Measurements from ENCODE around the gene FOXK1. TPM values are rescaled to one million over a fixed set of nuclear protein-coding genes. Genes with fewer than 3 reads are reported as not detected.

Gene FOXK1
- total and polyA plus RNA-seq, 9 of the 15 experiments (the other 6 are each of a cell fraction or from before 2014, with no cell fraction given): 0.32 to 45.5 (median 8.1) TPM

DNA sequence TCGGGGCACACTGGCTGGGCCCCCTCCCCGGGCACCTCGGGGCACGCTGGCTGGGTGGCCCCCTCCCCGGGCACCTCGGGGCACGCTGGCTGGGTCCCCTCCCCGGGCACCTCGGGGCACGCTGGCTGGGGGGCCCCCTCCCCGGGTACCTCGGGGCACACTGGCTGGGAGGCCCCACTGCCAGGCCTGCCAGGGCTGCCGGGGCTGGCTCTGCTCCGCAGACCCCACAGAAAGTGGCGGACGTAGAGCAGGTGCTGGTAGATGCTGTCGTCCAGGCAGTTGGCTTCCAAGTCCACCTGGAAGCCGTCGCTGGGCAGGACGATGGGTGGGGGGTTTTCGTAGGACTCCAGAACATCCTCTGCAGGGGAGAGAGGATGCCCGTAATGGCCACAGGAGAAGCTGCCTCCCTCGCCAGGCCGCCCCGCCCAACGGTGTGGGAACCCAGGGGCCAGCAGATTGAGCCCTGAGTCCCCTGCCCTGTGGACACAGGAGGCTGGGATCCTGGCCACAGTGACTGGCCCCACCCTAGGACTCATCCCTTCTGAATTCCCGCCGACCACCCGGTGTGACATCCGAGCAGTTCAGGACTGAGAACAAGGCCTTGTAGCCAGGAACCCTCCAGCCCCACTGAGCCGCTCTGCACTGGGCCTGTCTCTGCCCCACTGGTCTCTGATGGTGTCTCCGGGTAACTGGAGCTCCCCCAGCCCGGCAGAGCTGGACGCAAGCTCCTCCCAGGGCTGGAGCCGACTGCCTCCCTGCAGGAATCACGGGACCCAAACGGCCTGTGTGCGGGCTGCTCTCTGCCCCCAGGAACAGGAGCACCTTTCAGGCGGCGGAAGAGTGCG, 121.5 kb downstream of the FOXK1 start:
- ChIA-PET POLR2A (interaction anchor here (0.6 to 0.7 kb wide), 2 partner anchors 9 to 165 kb away, joined by 3 read pairs; no protein-coding TSS in a partner anchor), CTCF (ENCODE audit: low intra/inter-chr PET ratio) (no interaction called here)
- H3K4me2 ChIP-seq (ENCODE audit: insufficient read depth, low read length): no peak overlapping the region
- H3K4me3 ChIP-seq: no peak overlapping the region
- H3K9me3 ChIP-seq (replicated peaks; ENCODE audit: control insufficient read depth, insufficient read depth, low read depth, low read length): no peaks in the 10 kb centered on the region
- no peak overlapping the region for H3K27ac ChIP-seq (ENCODE audit: extremely low read depth, low read depth, low read length)
- 43% methylated on average over 29 of the region's 41 CpGs for WGBS (ENCODE audit: insufficient coverage, low coverage, missing lambda C conversion rate)
- no peaks in the 10 kb centered on the region for H3K36me3 ChIP-seq (ENCODE audit: control insufficient read depth, insufficient read depth, low read length)
- peaks cover 0 to 47% of the 10 kb centered on the region in 2 experiments; a peak in 2 of 5 replicates for H3K4me1 ChIP-seq (replicated peaks in 1 of 2; ENCODE audit: control insufficient read depth in 2 of 2, insufficient read depth in 2 of 2, low read length in 2 of 2)
- peak; percentile 24; the same call in 2 of the 3 replicates for ATAC-seq
- DNase-seq (ENCODE audit: extremely low read depth in 1 of 4, low spot score in 3 of 4): no peak
- BruUV-seq (replicated peaks): no TSS peak
- TF ChIP-seq POLR2H (tag; IDR thresholded peaks at IDR 0.05; ENCODE audit: low read depth): no peak
- TF ChIP-seq ZNF431 (CRISPR knock-in tag; IDR thresholded peaks at IDR 0.05): no peak
- TF ChIP-seq HCFC1 (IDR thresholded peaks at IDR 0.05; ENCODE audit: low read depth, low read length): no peak
- TF ChIP-seq, protein P1, sequence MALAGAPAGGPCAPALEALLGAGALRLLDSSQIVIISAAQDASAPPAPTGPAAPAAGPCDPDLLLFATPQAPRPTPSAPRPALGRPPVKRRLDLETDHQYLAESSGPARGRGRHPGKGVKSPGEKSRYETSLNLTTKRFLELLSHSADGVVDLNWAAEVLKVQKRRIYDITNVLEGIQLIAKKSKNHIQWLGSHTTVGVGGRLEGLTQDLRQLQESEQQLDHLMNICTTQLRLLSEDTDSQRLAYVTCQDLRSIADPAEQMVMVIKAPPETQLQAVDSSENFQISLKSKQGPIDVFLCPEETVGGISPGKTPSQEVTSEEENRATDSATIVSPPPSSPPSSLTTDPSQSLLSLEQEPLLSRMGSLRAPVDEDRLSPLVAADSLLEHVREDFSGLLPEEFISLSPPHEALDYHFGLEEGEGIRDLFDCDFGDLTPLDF (CRISPR knock-in tag; IDR thresholded peaks at IDR 0.05): no peak
- no peak for TF ChIP-seq ZNF384 (IDR thresholded peaks at IDR 0.05; ENCODE audit: low read depth, low read length)
- no peak for TF ChIP-seq SUPT5H (IDR thresholded peaks at IDR 0.05)
- TF ChIP-seq, protein P2, sequence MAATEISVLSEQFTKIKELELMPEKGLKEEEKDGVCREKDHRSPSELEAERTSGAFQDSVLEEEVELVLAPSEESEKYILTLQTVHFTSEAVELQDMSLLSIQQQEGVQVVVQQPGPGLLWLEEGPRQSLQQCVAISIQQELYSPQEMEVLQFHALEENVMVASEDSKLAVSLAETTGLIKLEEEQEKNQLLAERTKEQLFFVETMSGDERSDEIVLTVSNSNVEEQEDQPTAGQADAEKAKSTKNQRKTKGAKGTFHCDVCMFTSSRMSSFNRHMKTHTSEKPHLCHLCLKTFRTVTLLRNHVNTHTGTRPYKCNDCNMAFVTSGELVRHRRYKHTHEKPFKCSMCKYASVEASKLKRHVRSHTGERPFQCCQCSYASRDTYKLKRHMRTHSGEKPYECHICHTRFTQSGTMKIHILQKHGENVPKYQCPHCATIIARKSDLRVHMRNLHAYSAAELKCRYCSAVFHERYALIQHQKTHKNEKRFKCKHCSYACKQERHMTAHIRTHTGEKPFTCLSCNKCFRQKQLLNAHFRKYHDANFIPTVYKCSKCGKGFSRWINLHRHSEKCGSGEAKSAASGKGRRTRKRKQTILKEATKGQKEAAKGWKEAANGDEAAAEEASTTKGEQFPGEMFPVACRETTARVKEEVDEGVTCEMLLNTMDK (IDR thresholded peaks at IDR 0.05; ENCODE audit: borderline replicate concordance, insufficient read depth, low read depth, low read length, poor library complexity, severe bottlenecking): no peak
- no peak for TF ChIP-seq RHOXF2B (CRISPR knock-in tag; conservative IDR thresholded peaks at IDR 0.05)
- no peaks in the 10 kb centered on the region for H3K79me2 ChIP-seq (ENCODE audit: control insufficient read depth, insufficient read depth, low read length)
- no peak overlapping the region for H2AFZ ChIP-seq (ENCODE audit: low read depth, low read length)
- FAIRE-seq: no peak
- in situ Hi-C loops (cut with MboI) (no loop called here), intact Hi-C loops (cut with micrococcal nuclease) (no loop called here)
- H4K20me1 ChIP-seq (replicated peaks; ENCODE audit: control insufficient read depth, insufficient read depth, low read length): 0 out of 2 replicates have a peak, but pooled peaks cover 8% of the 10 kb centered on the region
- no peaks in the 10 kb centered on the region for H3K9me1 ChIP-seq (ENCODE audit: control insufficient read depth, insufficient read depth, low read length)
- H3K9ac ChIP-seq (ENCODE audit: insufficient read depth in 1 of 2, low read depth in 2 of 2, low read length in 2 of 2): no peak overlapping the region
- H3K27me3 ChIP-seq (ENCODE audit: control insufficient read depth in 2 of 2, insufficient read depth in 2 of 2, low read length in 2 of 2): peaks cover 0 to 4% of the 10 kb centered on the region in 2 experiments; a peak in 2 of 5 replicates

All from K562 (cell line).